Thoracic aorta (tissue), 2 donors: ENCODE data around the gene TOGARAM1. TPM values are rescaled to one million over a fixed set of nuclear protein-coding genes. Genes with fewer than 3 reads are reported as not detected.

ENCODE experiments used
- ATAC-seq: fragments of 150-250 bp; one replicate; pipeline ENCODE4 v1.8.0; 2017; ENCODE audit warnings: low read depth; ENCODE audit not compliant: insufficient number of reproducible peaks, low FRiP score
- DNase-seq: peaks from one replicate; pipeline ENCODE4 v3.0.0-alpha.2; 2020; ENCODE audit warnings: low spot score
- H3K27ac ChIP-seq, 2 donors: fragments of 200-600 bp; sonication (generic); 1 replicate in 1 of 2; 2 replicates in 1 of 2; pipeline ENCODE4 v1.5.1; 2016; ENCODE audit warnings: mild to moderate bottlenecking in 2 of 2, moderate library complexity in 2 of 2
- H3K27me3 ChIP-seq: fragments of 200-600 bp; sonication (generic); replicated peaks from 2 replicates; pipeline ENCODE4 v1.6.0; 2016; ENCODE audit warnings: mild to moderate bottlenecking; ENCODE audit not compliant: insufficient read depth
- H3K36me3 ChIP-seq: fragments of 200-600 bp; sonication (generic); one replicate; pipeline ENCODE4 v1.5.1; 2016
- H3K4me1 ChIP-seq, 2 donors: fragments of 200-600 bp; sonication (generic); 1 replicate in 1 of 2; 2 replicates in 1 of 2; pipeline versions ENCODE4 v1.5.1 to v1.6.0; 2016; ENCODE audit warnings: low read depth in 2 of 2, mild to moderate bottlenecking in 1 of 2; ENCODE audit not compliant: control insufficient read depth in 1 of 2
- H3K4me3 ChIP-seq: fragments of 200-600 bp; sonication (generic); 2 replicates; pipeline ENCODE4 v1.5.1; 2016; ENCODE audit warnings: mild to moderate bottlenecking
- H3K9me3 ChIP-seq: fragments of 200-600 bp; sonication (generic); 2 replicates; pipeline ENCODE4 v1.5.1; 2016
- CTCF ChIP-seq: fragments of 200-600 bp; sonication (generic); IDR thresholded peaks from one replicate; pipeline ENCODE4 v1.5.1; 2019; ENCODE audit warnings: antibody characterized with exemption
- total RNA-seq, 2 donors: library from RNA; depleted of rRNA; stranded (reverse); fragments of >200 nt; gene quantifications; one replicate each; pipeline versions ENCODE4 v1.1.0 to v1.2.3, GENCODE V29; 2016

Gene TOGARAM1
- total RNA-seq, 2 donors from 2014 or later, result 8.5 to 32.0 TPM

DNA sequence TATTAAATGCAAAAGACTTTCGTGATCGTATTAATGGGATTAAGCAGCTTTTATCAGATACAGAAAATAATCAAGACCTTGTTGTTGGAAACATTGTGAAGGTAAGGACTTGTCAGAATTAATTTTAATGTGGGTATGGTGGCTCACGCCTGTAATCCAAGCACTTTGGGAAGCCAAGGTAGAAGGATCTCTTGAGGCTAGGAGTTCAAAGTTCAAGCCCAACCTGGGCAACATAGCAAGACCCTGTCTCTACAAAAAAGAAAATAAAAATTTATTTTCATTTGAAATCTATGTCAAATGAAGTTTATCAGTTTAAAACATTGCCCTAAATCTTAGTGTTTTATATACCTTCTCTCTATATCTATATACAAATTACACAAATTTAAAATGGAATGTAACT lies 104.7 kb downstream of the TOGARAM1 start:
- no peak for TF ChIP-seq CTCF
- Histone ChIP-seq H3K9me3 (no peaks in the 10 kb centered on the region), H3K27ac (no peak overlapping the region), H3K4me3 (no peak overlapping the region), H3K36me3 (no peaks in the 10 kb centered on the region), H3K27me3 (no peaks in the 10 kb centered on the region), H3K4me1 (no peaks in the 10 kb centered on the region)
- ATAC-seq, result no peak
- DNase-seq, result no peak

DNA sequence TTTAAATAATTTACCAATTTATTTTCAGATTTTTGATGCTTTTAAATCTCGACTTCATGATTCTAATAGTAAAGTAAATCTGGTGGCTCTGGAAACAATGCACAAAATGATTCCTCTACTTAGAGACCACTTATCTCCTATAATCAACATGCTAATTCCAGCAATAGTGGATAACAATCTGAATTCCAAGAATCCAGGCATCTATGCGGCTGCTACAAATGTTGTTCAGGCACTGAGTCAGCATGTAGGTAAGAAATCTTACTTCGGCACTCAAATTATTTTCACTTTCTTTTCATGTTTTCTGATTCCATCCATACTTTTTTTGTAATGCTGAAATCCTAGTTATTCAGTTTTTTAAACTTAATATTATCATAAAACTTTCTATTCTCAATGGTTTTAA lies 106.4 kb downstream of the TOGARAM1 start:
- no peaks in the 10 kb centered on the region for H3K9me3 ChIP-seq

DNA sequence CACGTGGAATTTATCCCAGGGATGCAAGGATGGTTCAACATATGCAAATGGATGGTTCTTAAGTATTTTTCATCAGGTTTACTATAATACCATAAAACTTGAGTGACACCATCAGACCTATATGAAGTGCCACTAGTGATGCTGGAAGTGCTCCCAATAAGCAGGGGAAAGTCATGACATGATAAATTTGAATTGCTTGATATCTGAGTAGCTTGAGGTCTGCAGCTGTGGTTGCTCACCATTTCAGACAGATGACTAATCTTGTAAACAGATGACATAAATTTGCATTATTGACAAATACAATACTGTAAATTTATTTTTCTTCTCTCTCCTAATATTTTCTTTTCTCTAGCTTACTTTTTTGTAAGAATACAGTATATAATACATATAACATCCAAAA lies 108.2 kb downstream of the TOGARAM1 start:
- H3K4me1 ChIP-seq, result no peaks in the 10 kb centered on the region
- no peak overlapping the region for H3K4me3 ChIP-seq
- no peak overlapping the region for H3K27ac ChIP-seq
- H3K27me3 ChIP-seq, result no peaks in the 10 kb centered on the region
- DNase-seq, result no peak
- H3K36me3 ChIP-seq, result no peaks in the 10 kb centered on the region
- TF ChIP-seq CTCF, result no peak
- no peaks in the 10 kb centered on the region for H3K9me3 ChIP-seq
- ATAC-seq, result no peak

More for the DNA sequence above, 106.4 kb downstream of the TOGARAM1 start:
- H3K36me3 ChIP-seq, result no peaks in the 10 kb centered on the region
- no peak overlapping the region for H3K27ac ChIP-seq
- no peaks in the 10 kb centered on the region for H3K4me1 ChIP-seq
- no peak for ATAC-seq
- no peak for DNase-seq
- no peaks in the 10 kb centered on the region for H3K27me3 ChIP-seq
- no peak for TF ChIP-seq CTCF
- no peak overlapping the region for H3K4me3 ChIP-seq

DNA sequence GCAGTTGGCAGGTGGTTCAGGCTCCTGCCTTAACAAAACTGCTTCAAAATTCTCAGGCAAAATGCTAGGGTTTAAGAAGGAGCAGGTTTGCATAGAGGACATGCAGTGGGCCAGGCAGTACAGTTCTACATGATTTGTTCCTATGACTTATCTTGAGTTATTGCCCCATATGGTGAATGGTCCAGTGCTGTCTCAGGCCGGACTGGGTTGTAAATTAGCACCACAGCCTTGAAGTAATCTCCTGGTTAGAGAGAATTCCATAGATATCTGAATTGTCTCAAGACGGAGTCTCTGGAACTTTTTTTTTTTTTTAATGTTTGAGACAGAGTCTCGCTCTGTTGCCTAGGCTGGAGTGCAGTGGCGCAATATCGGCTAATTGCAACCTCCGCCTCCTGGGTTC lies 110.1 kb downstream of the TOGARAM1 start:
- H3K4me3 ChIP-seq, result no peak overlapping the region
- H3K27ac ChIP-seq, result no peak overlapping the region
- no peaks in the 10 kb centered on the region for H3K9me3 ChIP-seq
- DNase-seq (no peak), ATAC-seq (no peak)
- no peak for TF ChIP-seq CTCF
- no peaks in the 10 kb centered on the region for H3K36me3 ChIP-seq
- H3K4me1 ChIP-seq, result no peaks in the 10 kb centered on the region
- H3K27me3 ChIP-seq, result no peaks in the 10 kb centered on the region

DNA sequence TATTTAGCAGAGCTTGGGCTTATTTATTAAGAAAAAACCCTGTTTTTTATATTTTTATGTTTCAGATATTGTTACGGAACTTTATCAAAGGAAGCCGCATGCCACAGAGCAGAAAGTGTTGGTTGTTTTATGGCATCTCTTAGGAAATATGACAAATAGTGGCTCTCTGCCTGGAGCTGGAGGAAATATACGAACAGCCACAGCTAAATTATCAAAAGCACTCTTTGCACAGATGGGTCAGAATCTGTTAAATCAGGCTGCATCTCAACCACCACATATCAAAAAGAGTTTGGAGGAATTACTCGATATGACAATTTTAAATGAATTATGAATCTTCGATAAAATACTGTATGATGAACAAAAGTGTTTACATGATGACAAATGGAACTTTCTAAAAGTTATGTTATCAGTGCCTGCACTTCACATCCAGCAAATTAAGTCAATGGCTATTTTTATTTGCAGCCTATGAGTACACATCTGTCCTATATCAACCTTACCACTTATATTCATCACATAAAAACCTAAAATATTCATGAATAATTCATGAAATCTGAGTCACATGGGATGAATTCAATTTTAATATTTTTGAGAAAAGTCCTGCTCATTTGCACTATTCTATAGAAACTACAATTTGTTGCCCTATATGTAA lies 111.4 kb downstream of the TOGARAM1 start:
- Histone ChIP-seq H3K27ac (no peak overlapping the region), H3K9me3 (no peaks in the 10 kb centered on the region), H3K36me3 (no peaks in the 10 kb centered on the region), H3K4me1 (no peaks in the 10 kb centered on the region), H3K27me3 (no peaks in the 10 kb centered on the region), H3K4me3 (no peak overlapping the region)
- ATAC-seq, result no peak
- no peak for DNase-seq
- TF ChIP-seq CTCF, result no peak
